IPS-18a (cell line): ENCODE results near the gene PCNX2.
"Not testable (repeated sequence)": the region's sequence is repeated elsewhere in the genome, so short reads cannot be mapped to it uniquely, and the experiment has no call there.

ENCODE experiments used
- H3K27ac ChIP-seq: one replicate; pipeline ENCODE4 v1.5.1; 2013; ENCODE audit warnings: low read length
- H3K27me3 ChIP-seq: one replicate; pipeline ENCODE4 v1.6.1; 2013; ENCODE audit warnings: mild to moderate bottlenecking, low read length; ENCODE audit not compliant: control insufficient read depth, insufficient read depth
- H3K36me3 ChIP-seq: one replicate; pipeline ENCODE4 v1.6.1; 2013; ENCODE audit warnings: low read depth, low read length; ENCODE audit not compliant: control insufficient read depth
- H3K4me1 ChIP-seq: one replicate; pipeline ENCODE4 v1.6.1; 2013; ENCODE audit warnings: low read depth, low read length; ENCODE audit not compliant: control insufficient read depth
- H3K4me3 ChIP-seq: one replicate; pipeline ENCODE4 v1.5.1; 2013; ENCODE audit warnings: low read length
- H3K9ac ChIP-seq: one replicate; pipeline ENCODE4 v1.6.1; 2013; ENCODE audit warnings: mild to moderate bottlenecking, low read length, moderate library complexity
- H3K9me3 ChIP-seq: one replicate; pipeline ENCODE4 v1.6.1; 2013; ENCODE audit warnings: low read depth, low read length; ENCODE audit not compliant: control insufficient read depth

Gene PCNX2

DNA sequence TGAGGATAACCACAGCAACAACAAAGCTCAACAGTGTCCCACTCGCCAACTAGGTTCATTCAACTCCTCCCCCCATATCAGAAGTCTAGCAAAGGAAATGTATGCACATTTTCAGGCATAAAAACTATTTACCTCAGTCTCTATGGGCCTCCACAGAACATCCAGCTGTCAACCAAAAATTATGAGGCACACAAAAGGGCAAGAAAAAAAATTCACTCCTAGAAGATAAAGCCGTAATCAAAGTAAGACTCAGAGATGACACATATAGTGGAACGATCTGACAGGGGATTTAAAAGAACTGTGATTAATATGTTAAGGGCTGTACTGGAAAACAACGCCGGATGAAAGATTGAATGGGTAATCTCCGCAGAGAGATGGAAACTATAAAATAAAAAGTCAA, 186.4 kb downstream of the PCNX2 start:
- Histone ChIP-seq H3K27ac (no peak overlapping the region), H3K9me3 (no peaks in the 10 kb centered on the region), H3K9ac (no peak overlapping the region), H3K36me3 (peaks cover 8% of the 10 kb centered on the region), H3K4me3 (no peak overlapping the region), H3K4me1 (peaks cover 24% of the 10 kb centered on the region), H3K27me3 (no peaks in the 10 kb centered on the region)

DNA sequence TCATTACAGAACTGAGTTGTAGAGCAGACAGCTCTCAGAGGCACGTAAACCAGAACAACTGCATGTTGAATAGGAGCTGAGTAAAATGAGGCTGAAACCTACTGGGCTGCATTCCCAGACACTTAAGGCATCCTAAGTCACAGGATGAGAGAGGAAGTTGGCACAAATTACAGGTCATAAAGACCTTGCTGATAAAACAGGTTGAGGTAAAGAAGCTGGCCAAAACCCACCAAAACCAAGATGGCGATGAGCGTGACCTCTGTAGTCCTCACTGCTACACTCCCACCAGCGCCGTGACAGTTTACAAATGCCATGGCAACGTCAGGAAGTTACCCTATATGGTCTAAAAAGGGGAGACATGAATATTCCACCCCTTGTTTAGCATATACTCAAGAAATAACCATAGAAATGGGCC, 187.8 kb downstream of the PCNX2 start:
- not testable (repeated sequence) for H3K27me3 ChIP-seq, H3K27ac ChIP-seq, H3K36me3 ChIP-seq, H3K9ac ChIP-seq, H3K4me3 ChIP-seq, H3K4me1 ChIP-seq, H3K9me3 ChIP-seq

DNA sequence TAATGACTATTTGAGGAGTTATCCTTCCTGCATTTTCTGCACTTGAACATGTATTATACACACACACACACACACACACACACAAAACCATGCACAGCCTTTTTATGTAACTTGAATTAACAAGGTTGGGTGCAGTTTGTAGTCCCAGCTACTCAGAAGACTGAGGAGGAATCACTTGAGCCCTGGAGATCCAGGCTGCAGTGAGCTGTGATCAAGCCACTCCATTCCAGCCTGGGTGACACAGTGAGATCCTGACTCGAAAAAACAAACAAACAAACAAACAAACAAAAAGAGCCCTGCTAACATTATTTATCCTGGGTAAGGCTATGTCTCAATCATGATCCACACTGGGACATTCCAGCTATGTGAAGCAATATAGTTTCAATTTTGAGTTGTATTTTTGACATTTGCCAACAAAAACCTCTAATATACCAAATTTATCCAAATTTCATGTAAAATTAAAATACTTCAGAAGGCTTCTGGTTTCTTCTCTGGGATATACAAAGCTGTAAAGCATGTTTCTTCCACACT, 188.3 kb downstream of the PCNX2 start:
- Histone ChIP-seq H3K36me3 (peaks cover 8% of the 10 kb centered on the region), H3K4me1 (peaks cover 5% of the 10 kb centered on the region), H3K9ac (no peak overlapping the region), H3K27me3 (no peaks in the 10 kb centered on the region), H3K4me3 (no peak overlapping the region), H3K9me3 (no peaks in the 10 kb centered on the region), H3K27ac (no peak overlapping the region)

DNA sequence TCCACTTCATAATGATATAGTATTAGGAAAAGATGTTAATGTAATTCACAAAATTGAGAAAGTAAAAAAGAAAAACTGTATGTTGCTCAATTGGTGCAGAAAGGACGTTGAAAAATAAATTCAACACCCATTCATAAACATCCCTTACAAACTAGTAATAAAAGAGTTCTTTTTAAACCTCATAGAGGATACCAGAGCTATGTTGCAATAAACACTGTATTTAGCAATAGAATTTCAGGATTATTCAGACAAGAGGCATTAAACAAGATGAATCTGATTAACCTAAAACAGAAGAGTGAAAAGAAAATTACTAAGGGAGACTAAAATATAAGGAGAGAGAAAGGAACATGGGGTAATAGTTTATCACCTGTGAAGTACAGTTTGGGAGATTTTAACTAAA, 190.3 kb downstream of the PCNX2 start:
- H3K27ac ChIP-seq, result no peak overlapping the region
- H3K9ac ChIP-seq, result no peak overlapping the region
- H3K4me1 ChIP-seq, result peaks cover 4% of the 10 kb centered on the region

DNA sequence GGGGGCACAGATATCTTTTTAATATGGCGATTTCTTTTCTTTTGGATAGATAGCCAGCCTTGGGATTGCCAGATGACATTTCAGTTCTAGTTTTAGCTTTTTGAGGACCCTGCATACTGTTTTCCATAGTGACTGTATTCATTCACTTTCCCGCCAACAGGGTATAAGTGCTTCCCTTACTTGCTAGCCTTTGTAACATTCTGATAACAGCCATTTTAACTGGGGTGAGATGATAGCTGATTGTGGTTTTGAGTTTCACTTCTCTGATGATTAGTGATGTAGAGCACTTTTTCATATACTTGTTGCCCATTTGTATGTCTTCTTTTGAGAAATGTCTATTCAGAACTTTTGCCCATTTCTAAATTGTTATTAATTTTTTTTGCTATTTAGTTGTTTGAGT, 193.2 kb downstream of the PCNX2 start:
- Histone ChIP-seq H3K9me3 (no peaks in the 10 kb centered on the region), H3K4me3 (no peak overlapping the region), H3K4me1 (no peaks in the 10 kb centered on the region), H3K36me3 (peaks cover 8% of the 10 kb centered on the region), H3K27me3 (no peaks in the 10 kb centered on the region), H3K27ac (no peak overlapping the region), H3K9ac (no peak overlapping the region)

More for the DNA sequence above, 190.3 kb downstream of the PCNX2 start:
- H3K9me3 ChIP-seq, result no peaks in the 10 kb centered on the region
- H3K36me3 ChIP-seq, result peaks cover 8% of the 10 kb centered on the region
- H3K27me3 ChIP-seq, result no peaks in the 10 kb centered on the region
- H3K4me3 ChIP-seq, result no peak overlapping the region

DNA sequence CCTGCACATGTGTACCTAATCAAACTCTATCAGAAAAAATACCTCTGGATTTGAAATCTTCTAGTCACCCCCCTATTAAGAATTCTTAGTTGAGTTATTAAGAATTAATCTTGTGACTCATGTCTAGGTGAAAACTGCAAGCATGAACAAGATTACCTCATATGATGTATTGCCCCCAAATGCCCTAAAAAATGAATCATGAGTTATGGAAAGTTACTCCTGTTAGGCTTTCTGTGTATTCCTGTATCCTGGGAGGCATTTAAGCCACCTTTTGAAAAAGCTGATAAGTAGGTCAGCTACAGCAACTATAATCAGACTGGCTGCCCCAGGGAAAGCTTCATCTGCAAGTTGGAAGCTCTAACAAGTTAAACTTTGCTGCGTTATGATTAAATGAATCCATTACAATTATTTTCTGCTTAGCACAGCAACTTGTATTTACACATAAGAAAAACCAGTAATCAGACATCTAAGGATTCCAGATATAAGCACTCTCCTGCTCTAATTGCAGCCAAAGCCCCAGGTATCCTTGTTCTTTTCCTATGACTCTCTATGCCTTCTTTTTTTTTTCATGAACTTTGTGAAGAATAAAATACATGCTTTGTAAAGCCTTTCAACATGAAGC, 197.5 kb downstream of the PCNX2 start:
- Histone ChIP-seq H3K27me3 (no peaks in the 10 kb centered on the region), H3K36me3 (no peaks in the 10 kb centered on the region), H3K4me1 (no peaks in the 10 kb centered on the region), H3K9ac (no peak overlapping the region), H3K4me3 (no peak overlapping the region), H3K27ac (no peak overlapping the region), H3K9me3 (no peaks in the 10 kb centered on the region)

DNA sequence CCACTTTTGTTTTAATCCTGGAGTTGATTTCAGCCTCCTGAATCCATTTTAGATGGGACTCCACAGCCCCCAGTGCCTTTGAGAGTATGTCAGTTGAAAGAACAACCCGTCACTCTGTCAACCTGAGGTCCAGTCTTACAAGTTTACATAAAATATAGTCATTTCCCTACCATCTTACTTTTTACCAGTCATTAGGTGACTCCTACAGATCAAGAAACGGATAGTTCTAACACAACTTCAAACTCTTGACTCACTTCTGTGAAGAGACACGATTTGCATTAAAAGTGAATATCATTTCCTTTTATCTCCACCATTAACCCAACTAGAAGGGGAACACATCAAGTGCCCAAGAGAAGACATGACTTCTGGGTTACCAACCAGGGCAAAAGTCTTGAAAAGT, 198.0 kb downstream of the PCNX2 start:
- Histone ChIP-seq H3K27me3 (no peaks in the 10 kb centered on the region), H3K4me1 (no peaks in the 10 kb centered on the region), H3K4me3 (no peak overlapping the region), H3K9me3 (no peaks in the 10 kb centered on the region), H3K9ac (no peak overlapping the region), H3K36me3 (no peaks in the 10 kb centered on the region), H3K27ac (no peak overlapping the region)

DNA sequence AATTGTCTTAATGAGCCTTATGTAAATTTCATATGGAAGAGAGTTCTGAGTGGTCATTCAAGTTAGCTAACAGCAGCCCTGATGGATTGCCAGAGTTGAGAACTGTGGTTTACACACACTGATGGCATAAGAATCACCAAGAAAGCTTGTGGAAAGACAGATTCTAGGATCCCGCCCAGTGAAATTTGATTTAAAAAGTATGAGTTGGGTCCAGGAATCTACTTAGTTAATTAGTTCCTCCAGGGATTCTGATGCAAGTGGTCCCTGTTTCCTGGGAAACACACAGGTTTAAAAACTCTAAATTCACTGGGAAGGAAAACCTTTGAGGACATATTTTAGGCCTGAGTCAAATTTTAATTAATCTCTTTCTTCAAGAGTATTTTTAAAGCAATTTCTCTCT, 200.8 kb downstream of the PCNX2 start:
- Histone ChIP-seq H3K27me3 (no peaks in the 10 kb centered on the region), H3K4me1 (no peaks in the 10 kb centered on the region), H3K36me3 (peaks cover 4% of the 10 kb centered on the region), H3K4me3 (no peak overlapping the region), H3K27ac (no peak overlapping the region), H3K9ac (no peak overlapping the region), H3K9me3 (no peaks in the 10 kb centered on the region)

DNA sequence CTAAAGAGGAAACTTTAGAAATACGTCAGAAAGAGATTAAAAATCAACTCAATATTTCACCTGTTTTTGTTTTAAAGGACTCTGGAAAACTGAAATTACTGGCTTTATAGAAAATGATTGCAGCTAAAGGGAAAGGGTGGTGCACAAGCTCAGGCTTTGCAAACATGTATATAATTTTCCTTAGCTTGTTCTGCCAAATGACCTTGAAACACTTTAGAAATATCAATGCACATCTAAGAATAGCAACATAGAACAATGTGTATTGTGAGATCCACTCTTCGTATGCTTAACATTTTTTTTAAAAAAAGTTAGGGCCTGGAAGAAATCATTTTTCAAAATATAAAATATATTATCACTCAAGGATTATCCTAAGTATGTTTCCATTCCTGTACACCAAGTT, 201.3 kb downstream of the PCNX2 start:
- Histone ChIP-seq H3K9me3 (no peaks in the 10 kb centered on the region), H3K4me1 (no peaks in the 10 kb centered on the region), H3K4me3 (no peak overlapping the region), H3K9ac (no peak overlapping the region), H3K36me3 (peaks cover 4% of the 10 kb centered on the region), H3K27me3 (no peaks in the 10 kb centered on the region), H3K27ac (no peak overlapping the region)

DNA sequence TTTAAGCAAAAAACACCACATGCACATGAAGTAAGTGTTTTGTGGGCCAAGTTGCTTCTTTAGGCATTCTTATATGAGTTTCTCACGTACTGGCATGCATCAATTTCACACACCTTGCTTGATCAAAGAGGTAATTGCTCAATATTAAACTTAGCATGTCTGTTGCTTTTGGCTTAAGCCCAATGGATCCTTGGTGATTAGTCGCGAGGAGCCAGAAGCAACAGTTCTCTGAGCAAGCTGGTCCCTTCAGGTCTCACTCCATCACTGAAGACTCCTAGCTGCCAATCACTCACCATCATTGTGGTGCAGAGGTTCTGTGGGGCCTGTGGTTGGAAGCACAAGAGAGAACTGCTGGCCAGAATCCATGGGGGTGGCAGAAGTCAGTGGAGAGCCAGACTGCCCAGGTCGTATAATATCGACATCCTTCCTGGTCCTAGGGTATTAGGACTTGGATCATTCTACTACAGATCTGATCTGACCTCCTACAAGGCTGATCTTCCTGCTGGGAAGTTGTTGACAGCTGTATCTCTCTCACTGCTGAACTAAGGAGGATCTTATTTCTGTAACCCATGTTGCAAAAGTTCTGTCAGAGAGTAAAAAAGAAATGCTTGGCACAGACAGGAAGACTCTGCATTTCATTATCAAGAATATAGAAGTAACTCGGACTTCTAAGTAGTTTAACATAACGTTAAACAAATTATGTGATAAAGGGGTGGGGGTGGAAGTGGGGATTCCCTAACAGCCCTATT, 204.6 kb downstream of the PCNX2 start:
- Histone ChIP-seq H3K4me1 (no peaks in the 10 kb centered on the region), H3K9me3 (no peaks in the 10 kb centered on the region), H3K27me3 (no peaks in the 10 kb centered on the region), H3K9ac (no peak overlapping the region), H3K27ac (no peak overlapping the region), H3K4me3 (no peak overlapping the region), H3K36me3 (peaks cover 4% of the 10 kb centered on the region)

DNA sequence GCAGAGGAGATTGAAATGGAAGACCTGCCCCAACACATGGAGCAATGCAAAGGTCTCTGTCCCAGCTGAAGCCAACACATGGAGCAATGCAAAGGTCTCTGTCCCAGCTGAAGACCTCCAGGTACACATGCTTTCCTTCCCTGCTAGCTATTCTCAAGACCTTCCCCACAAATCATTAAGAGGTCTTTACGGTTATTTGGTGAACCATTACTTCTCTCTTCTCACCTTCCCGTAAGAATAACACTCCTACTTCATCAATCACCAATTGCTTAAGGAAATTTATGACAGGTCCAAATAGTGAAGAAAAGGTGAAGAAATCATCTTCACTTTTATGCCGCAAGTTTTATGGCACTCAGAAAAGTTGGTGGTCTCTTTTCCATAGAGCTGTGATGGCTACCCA, 206.3 kb downstream of the PCNX2 start:
- Histone ChIP-seq H3K4me3 (no peak overlapping the region), H3K9me3 (no peaks in the 10 kb centered on the region), H3K4me1 (no peaks in the 10 kb centered on the region), H3K27ac (no peak overlapping the region), H3K9ac (no peak overlapping the region), H3K27me3 (no peaks in the 10 kb centered on the region), H3K36me3 (peaks cover 4% of the 10 kb centered on the region)

DNA sequence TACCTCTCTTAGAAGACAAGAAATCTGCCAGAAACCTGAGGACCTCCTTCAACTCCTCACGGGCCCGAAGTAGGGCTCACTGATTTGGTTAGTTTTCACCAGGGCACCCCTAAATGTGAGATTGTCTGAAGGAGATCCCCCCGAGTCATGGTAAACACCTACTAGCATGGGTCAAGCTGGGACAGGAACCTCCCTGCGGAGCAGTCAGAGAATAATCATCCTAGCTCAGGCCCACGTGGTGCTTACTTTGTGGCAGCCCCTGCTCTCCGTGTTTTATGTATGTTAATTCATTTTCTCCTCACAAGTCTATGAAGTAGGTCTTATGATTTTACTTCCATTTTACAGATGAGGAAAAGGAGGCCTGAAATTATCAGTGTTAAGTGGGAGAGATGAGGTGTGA, 206.9 kb downstream of the PCNX2 start:
- Histone ChIP-seq H3K36me3 (peaks cover 4% of the 10 kb centered on the region), H3K27me3 (no peaks in the 10 kb centered on the region), H3K9me3 (no peaks in the 10 kb centered on the region), H3K9ac (no peak overlapping the region), H3K4me3 (no peak overlapping the region), H3K4me1 (no peaks in the 10 kb centered on the region), H3K27ac (no peak overlapping the region)
